Measurements from ENCODE around the gene SLC9A2. TPM values are rescaled to one million over a fixed set of nuclear protein-coding genes. Genes with fewer than 3 reads are reported as not detected.

The SLC9A2 gene
- total and polyA plus RNA-seq, 7 experiments from 2014 or later, result 0.07 TPM; not detected in 6

DNA sequence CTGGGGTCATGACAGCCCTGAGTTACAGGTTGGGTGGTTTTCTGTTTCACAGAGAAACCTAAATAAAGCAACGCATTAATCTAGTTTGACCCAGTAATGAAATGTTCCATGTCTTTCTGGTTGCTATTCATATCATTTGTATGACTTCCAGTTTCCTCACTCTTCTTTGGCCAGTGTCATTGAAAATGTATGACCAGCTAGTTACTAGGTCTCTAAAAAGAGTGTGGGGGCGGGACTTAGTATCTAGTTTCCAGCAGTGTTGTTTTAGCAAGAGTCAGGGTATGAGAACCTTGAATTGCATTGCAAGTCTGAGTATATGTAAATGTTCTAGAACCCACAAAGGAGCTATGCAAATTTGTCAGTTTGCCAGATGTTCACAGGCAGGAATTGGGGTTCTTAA lies 47.7 kb downstream of the SLC9A2 start:
- intact Hi-C loops (cut with micrococcal nuclease), result no loop called here
- Histone ChIP-seq H3K4me1 (ENCODE audit: control insufficient read depth in 2 of 2, insufficient read depth in 2 of 2, low read length in 2 of 2) (no peaks in the 10 kb centered on the region), H3K9me3 (ENCODE audit: control insufficient read depth in 2 of 3, low read length in 3 of 3) (no peaks in the 10 kb centered on the region), H3K36me3 (ENCODE audit: control insufficient read depth in 2 of 3, insufficient read depth in 3 of 3, low read length in 3 of 3) (no peaks in the 10 kb centered on the region), H3K27ac (ENCODE audit: low read depth, low read length) (no peak overlapping the region), H3K4me3 (ENCODE audit: low read length) (no peak overlapping the region), H3K27me3 (ENCODE audit: control insufficient read depth in 2 of 2, insufficient read depth in 2 of 2, low read length in 2 of 2) (no peaks in the 10 kb centered on the region)
- ATAC-seq, result no peak
- peaks cover 0 to 8% (median under 1%) of the 10 kb centered on the region in 5 donors for H3K27me3 Mint-ChIP-seq
- H3K36me3 Mint-ChIP-seq, result peaks cover 0 to 2% (median 0%) of the 10 kb centered on the region in 5 donors
- no peaks in the 10 kb centered on the region for H3K9me3 Mint-ChIP-seq
- no peak for DNase-seq
- H3K4me3 Mint-ChIP-seq, result no peak overlapping the region
- POLR2A ChIA-PET, result no interaction called here
- CTCF ChIA-PET, result no interaction called here
- no peak overlapping the region for H3K27ac Mint-ChIP-seq
- H3K4me1 Mint-ChIP-seq, result peaks cover 8 to 24% (median 20%) of the 10 kb centered on the region in 7 donors

DNA sequence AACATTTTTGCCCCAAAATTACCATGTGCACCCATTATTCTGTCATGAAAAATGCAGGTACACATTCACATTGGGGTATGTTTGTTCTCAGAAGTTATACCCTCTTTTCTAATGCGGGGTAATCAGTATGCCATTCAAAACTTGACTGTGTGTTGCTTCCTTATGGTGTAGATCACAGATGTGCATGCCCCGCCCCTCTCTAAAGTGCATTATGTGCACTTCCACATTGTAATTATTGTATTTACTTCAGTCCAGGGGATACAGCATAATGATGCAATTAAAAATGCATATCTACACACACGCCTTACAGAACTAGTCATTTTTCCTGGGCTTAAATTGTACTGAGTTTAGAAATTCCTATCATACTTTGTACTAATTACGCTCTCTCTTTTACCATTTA lies 48.8 kb downstream of the SLC9A2 start:
- Mint-ChIP-seq H3K27ac (no peak overlapping the region), H3K4me1 (peaks cover under 1 to 13% (median 9%) of the 10 kb centered on the region in 7 donors), H3K27me3 (peaks cover 0 to 8% (median 5%) of the 10 kb centered on the region in 5 donors), H3K4me3 (no peak overlapping the region), H3K9me3 (no peaks in the 10 kb centered on the region), H3K36me3 (peaks cover 0 to 2% (median 0%) of the 10 kb centered on the region in 5 donors)
- Histone ChIP-seq H3K4me1 (ENCODE audit: control insufficient read depth in 2 of 2, insufficient read depth in 2 of 2, low read length in 2 of 2) (no peaks in the 10 kb centered on the region), H3K27ac (ENCODE audit: low read depth, low read length) (no peak overlapping the region), H3K4me3 (ENCODE audit: low read length) (no peak overlapping the region), H3K27me3 (ENCODE audit: control insufficient read depth in 2 of 2, insufficient read depth in 2 of 2, low read length in 2 of 2) (no peaks in the 10 kb centered on the region), H3K9me3 (ENCODE audit: control insufficient read depth in 2 of 3, low read length in 3 of 3) (no peaks in the 10 kb centered on the region), H3K36me3 (ENCODE audit: control insufficient read depth in 2 of 3, insufficient read depth in 3 of 3, low read length in 3 of 3) (no peaks in the 10 kb centered on the region)
- DNase-seq (no peak), ATAC-seq (no peak)
- ChIA-PET CTCF (no interaction called here), POLR2A (no interaction called here)
- intact Hi-C loops (cut with micrococcal nuclease), result no loop called here

DNA sequence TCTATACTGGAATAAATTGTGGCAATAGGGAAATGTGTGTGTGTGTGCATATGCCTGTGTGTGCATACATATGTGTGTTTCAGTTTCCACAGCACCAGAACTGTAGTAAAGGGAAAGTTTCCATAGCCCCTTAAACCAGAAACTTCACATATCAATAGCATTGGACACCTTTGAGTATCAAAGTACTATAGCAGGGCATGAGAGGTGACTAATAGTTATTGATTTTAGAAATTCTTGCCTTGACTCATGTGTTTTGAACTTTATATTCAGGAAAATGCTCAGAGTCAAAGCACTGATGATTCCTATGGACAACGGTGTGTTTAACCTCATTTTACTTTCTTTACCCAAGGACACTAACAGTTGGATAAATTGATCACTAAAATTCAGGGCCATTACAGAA lies 50.0 kb downstream of the SLC9A2 start:
- H3K9me3 Mint-ChIP-seq, result no peaks in the 10 kb centered on the region
- Histone ChIP-seq H3K36me3 (ENCODE audit: control insufficient read depth in 2 of 3, insufficient read depth in 3 of 3, low read length in 3 of 3) (no peaks in the 10 kb centered on the region), H3K9me3 (ENCODE audit: control insufficient read depth in 2 of 3, low read length in 3 of 3) (no peaks in the 10 kb centered on the region), H3K4me1 (ENCODE audit: control insufficient read depth in 2 of 2, insufficient read depth in 2 of 2, low read length in 2 of 2) (no peaks in the 10 kb centered on the region), H3K27me3 (ENCODE audit: control insufficient read depth in 2 of 2, insufficient read depth in 2 of 2, low read length in 2 of 2) (no peaks in the 10 kb centered on the region), H3K4me3 (ENCODE audit: low read length) (no peak overlapping the region), H3K27ac (ENCODE audit: low read depth, low read length) (no peak overlapping the region)
- H3K4me3 Mint-ChIP-seq, result no peak overlapping the region
- peaks cover 0 to 7% (median 5%) of the 10 kb centered on the region in 7 donors for H3K4me1 Mint-ChIP-seq
- POLR2A ChIA-PET, result no interaction called here
- CTCF ChIA-PET, result no interaction called here
- peaks cover 0 to 10% (median 5%) of the 10 kb centered on the region in 5 donors for H3K27me3 Mint-ChIP-seq
- DNase-seq, result no peak
- H3K27ac Mint-ChIP-seq, result no peak overlapping the region
- intact Hi-C loops (cut with micrococcal nuclease), result no loop called here
- ATAC-seq, result no peak
- H3K36me3 Mint-ChIP-seq, result peaks cover 0 to under 1% (median 0%) of the 10 kb centered on the region in 5 donors

DNA sequence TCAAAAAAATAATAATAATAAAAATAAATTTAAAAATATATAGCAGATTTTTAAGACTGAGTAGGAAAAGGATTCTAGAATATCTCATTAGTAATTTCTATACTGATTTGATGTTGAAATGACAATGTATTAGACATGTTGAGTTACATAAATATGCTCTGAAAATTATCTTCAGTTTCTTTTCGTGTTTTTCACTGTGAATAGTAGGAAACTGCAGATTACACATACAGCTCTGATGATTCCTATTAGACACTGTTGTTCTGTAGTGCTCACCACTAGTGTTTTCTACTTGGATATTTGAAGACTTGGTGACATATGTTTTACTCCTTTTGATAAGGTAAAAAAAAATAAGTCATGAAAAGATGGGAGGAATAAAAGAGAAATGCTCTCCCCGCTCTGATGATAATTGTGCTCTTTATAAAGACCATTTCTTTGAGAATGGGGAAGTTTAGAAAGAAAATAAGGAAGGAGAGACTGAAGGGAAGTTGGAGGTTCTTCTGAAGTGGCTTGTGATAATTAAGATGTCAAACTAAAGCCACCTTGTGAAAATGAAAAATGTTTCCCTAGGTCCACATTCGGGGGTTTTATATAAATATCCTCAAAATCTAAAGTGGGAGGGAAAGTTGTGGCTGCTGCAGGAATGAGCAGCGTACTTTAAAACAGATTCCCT lies 52.9 kb downstream of the SLC9A2 start:
- Mint-ChIP-seq H3K27ac (no peak overlapping the region), H3K4me3 (no peak overlapping the region), H3K27me3 (peaks cover 4 to 13% (median 10%) of the 10 kb centered on the region in 5 donors), H3K36me3 (no peaks in the 10 kb centered on the region), H3K4me1 (no peaks in the 10 kb centered on the region), H3K9me3 (no peaks in the 10 kb centered on the region)
- H3K27me3 ChIP-seq (ENCODE audit: control insufficient read depth in 2 of 2, insufficient read depth in 2 of 2, low read length in 2 of 2), result no peaks in the 10 kb centered on the region
- H3K36me3 ChIP-seq (ENCODE audit: control insufficient read depth in 2 of 3, insufficient read depth in 3 of 3, low read length in 3 of 3), result no peaks in the 10 kb centered on the region
- H3K9me3 ChIP-seq (ENCODE audit: control insufficient read depth in 2 of 3, low read length in 3 of 3), result no peaks in the 10 kb centered on the region
- POLR2A ChIA-PET, result no interaction called here
- intact Hi-C loops (cut with micrococcal nuclease), result no loop called here
- DNase-seq, result no peak
- no peak overlapping the region for H3K27ac ChIP-seq (ENCODE audit: low read depth, low read length)
- H3K4me3 ChIP-seq (ENCODE audit: low read length), result no peak overlapping the region
- ATAC-seq, result no peak
- CTCF ChIA-PET, result no interaction called here
- H3K4me1 ChIP-seq (ENCODE audit: control insufficient read depth in 2 of 2, insufficient read depth in 2 of 2, low read length in 2 of 2), result no peaks in the 10 kb centered on the region

DNA sequence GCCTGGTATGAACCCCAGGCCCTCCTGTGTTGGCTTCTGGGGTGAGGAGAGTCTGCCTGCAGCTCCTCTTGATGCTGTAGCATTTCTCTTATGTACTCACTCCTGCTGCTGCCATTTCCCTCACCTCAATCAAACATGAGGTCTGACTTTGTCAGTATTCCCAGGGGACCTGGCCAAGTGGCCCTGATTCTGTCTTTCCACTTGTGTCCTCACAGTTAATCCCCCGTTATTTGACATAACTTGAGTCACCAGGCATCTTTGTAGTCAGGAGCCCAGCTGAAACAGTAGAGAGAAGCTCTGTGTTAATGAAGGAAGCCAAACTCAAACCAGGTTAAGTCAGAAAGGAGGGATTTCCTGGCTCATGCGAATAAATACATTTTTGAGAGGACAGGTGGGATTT lies 55.0 kb downstream of the SLC9A2 start:
- no peaks in the 10 kb centered on the region for H3K4me1 Mint-ChIP-seq
- no peak for ATAC-seq
- H3K27me3 ChIP-seq (ENCODE audit: control insufficient read depth in 2 of 2, insufficient read depth in 2 of 2, low read length in 2 of 2), result no peaks in the 10 kb centered on the region
- no peak overlapping the region for H3K27ac Mint-ChIP-seq
- H3K4me3 Mint-ChIP-seq, result no peak overlapping the region
- DNase-seq, result no peak
- H3K36me3 Mint-ChIP-seq, result no peaks in the 10 kb centered on the region
- ChIA-PET CTCF (no interaction called here), POLR2A (no interaction called here)
- intact Hi-C loops (cut with micrococcal nuclease), result no loop called here
- H3K27ac ChIP-seq (ENCODE audit: low read depth, low read length), result no peak overlapping the region
- H3K27me3 Mint-ChIP-seq, result peaks cover 4 to 10% (median 10%) of the 10 kb centered on the region in 5 donors
- H3K36me3 ChIP-seq (ENCODE audit: control insufficient read depth in 2 of 3, insufficient read depth in 3 of 3, low read length in 3 of 3), result no peaks in the 10 kb centered on the region
- no peak overlapping the region for H3K4me3 ChIP-seq (ENCODE audit: low read length)
- H3K9me3 ChIP-seq (ENCODE audit: control insufficient read depth in 2 of 3, low read length in 3 of 3), result no peaks in the 10 kb centered on the region
- peaks cover 0 to 1% (median 0%) of the 10 kb centered on the region in 11 donors for H3K9me3 Mint-ChIP-seq
- H3K4me1 ChIP-seq (ENCODE audit: control insufficient read depth in 2 of 2, insufficient read depth in 2 of 2, low read length in 2 of 2), result no peaks in the 10 kb centered on the region

DNA sequence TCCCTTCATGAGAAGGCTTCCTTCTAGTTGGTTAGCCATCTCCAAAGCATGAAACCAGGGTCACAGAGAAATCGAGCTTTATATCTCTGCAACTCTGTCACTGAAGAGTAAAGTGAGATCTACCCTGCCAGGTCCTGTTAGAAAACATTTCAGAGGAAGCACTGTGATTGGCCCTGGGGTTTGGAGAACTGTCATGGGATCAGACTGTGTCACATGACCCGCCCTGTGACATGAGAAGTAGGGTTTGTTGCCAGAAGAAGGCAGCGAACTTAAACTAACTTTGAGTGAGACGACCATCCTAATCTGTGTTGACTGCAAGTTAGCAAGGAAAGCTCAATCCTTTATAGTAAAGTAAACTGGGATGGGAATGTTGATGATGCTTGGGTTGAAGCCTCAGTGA lies 55.5 kb downstream of the SLC9A2 start:
- ATAC-seq (no peak), DNase-seq (no peak)
- ChIA-PET CTCF (no interaction called here), POLR2A (no interaction called here)
- no peak overlapping the region for H3K27ac ChIP-seq (ENCODE audit: low read depth, low read length)
- no peaks in the 10 kb centered on the region for H3K9me3 ChIP-seq (ENCODE audit: control insufficient read depth in 2 of 3, low read length in 3 of 3)
- H3K4me3 Mint-ChIP-seq, result no peak overlapping the region
- H3K4me1 ChIP-seq (ENCODE audit: control insufficient read depth in 2 of 2, insufficient read depth in 2 of 2, low read length in 2 of 2), result no peaks in the 10 kb centered on the region
- no peak overlapping the region for H3K4me3 ChIP-seq (ENCODE audit: low read length)
- no peaks in the 10 kb centered on the region for H3K27me3 ChIP-seq (ENCODE audit: control insufficient read depth in 2 of 2, insufficient read depth in 2 of 2, low read length in 2 of 2)
- intact Hi-C loops (cut with micrococcal nuclease), result no loop called here
- H3K36me3 ChIP-seq (ENCODE audit: control insufficient read depth in 2 of 3, insufficient read depth in 3 of 3, low read length in 3 of 3), result no peaks in the 10 kb centered on the region
- H3K27ac Mint-ChIP-seq, result no peak overlapping the region
- H3K9me3 Mint-ChIP-seq, result peaks cover 0 to 1% (median 0%) of the 10 kb centered on the region in 11 donors
- no peaks in the 10 kb centered on the region for H3K4me1 Mint-ChIP-seq
- no peaks in the 10 kb centered on the region for H3K36me3 Mint-ChIP-seq
- peaks cover 4 to 10% (median 10%) of the 10 kb centered on the region in 5 donors for H3K27me3 Mint-ChIP-seq
